A673 (cell line): ENCODE results near the gene NF1.

Source experiments
- CTCF ChIP-seq: fragments of 300-800, 200-600 bp; sonication (generic); conservative IDR thresholded peaks from 2 replicates; pipeline ENCODE4 v1.5.1; 2017; ENCODE audit warnings: low read depth, mild to moderate bottlenecking, antibody characterized with exemption, low read length, moderate library complexity, mixed read lengths
- EZH2 ChIP-seq: fragments of 200-600 bp; sonication (generic); IDR thresholded peaks from 2 replicates; pipeline ENCODE4 v1.6.1; 2017; ENCODE audit warnings: borderline replicate concordance, low read depth, mild to moderate bottlenecking, mixed read lengths, antibody characterized with exemption, low read length; ENCODE audit not compliant: poor library complexity, severe bottlenecking

GRCh38 chr17:31175237-31175636 is 80.5 kb downstream of the NF1 start:
- TF ChIP-seq CTCF = no peak
- TF ChIP-seq EZH2 = no peak
